DND-41 (cell line): ENCODE results near the gene PKHD1.

Experiments
- EZH2 ChIP-seq: IDR thresholded peaks from 3 replicates; pipeline ENCODE4 v1.6.1; 2012; ENCODE audit warnings: borderline replicate concordance, low read depth, mild to moderate bottlenecking, moderate library complexity, low read length, inconsistent platforms; ENCODE audit not compliant: severe bottlenecking
- TF ChIP-seq, protein P1 (sequence below): IDR thresholded peaks from 2 replicates; pipeline ENCODE4 v1.5.1; 2012; ENCODE audit warnings: borderline replicate concordance, low read length, moderate library complexity, mild to moderate bottlenecking; ENCODE audit not compliant: poor library complexity, severe bottlenecking; ENCODE audit errors: extremely low read depth

- TF ChIP-seq, protein P1, sequence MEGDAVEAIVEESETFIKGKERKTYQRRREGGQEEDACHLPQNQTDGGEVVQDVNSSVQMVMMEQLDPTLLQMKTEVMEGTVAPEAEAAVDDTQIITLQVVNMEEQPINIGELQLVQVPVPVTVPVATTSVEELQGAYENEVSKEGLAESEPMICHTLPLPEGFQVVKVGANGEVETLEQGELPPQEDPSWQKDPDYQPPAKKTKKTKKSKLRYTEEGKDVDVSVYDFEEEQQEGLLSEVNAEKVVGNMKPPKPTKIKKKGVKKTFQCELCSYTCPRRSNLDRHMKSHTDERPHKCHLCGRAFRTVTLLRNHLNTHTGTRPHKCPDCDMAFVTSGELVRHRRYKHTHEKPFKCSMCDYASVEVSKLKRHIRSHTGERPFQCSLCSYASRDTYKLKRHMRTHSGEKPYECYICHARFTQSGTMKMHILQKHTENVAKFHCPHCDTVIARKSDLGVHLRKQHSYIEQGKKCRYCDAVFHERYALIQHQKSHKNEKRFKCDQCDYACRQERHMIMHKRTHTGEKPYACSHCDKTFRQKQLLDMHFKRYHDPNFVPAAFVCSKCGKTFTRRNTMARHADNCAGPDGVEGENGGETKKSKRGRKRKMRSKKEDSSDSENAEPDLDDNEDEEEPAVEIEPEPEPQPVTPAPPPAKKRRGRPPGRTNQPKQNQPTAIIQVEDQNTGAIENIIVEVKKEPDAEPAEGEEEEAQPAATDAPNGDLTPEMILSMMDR = no peak
- no peak for TF ChIP-seq EZH2
These were observed 125.1 kb downstream of the PKHD1 start for GRCh38 chr6:51962354-51962753.
